ENCODE results near the gene PPP1R9A. TPM values are rescaled to one million over a fixed set of nuclear protein-coding genes. Genes with fewer than 3 reads are reported as not detected.
A peak's percentile ranks its signal among the peaks of the same experiment; 100 is the strongest.

Gene PPP1R9A
- polyA plus RNA-seq, 1 experiment, result 0.02 TPM

DNA sequence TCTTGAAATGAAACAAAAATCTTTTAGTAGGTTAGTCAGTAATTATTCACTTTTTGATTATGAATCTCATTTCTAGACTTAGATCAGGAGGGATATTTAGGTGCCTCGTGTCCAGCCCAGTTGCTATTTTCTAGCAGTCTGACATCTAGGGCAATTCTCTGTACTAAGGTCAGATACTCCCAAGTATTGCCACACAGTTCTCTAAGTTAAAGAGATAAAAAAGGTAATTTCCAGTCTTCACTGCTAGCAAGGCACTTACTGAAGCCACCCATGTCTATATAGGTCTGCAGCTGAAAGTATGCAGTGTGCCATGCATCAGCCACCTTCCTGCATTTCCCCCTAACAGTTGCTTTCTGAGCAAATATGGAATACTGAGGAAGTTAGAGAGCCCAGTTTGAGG is 333.5 kb downstream of the PPP1R9A start:
- POLR2A ChIA-PET, result no interaction called here
- DNase-seq (ENCODE audit: low read depth, low spot score), result no peak
- CTCF ChIA-PET, result no interaction called here
- TF ChIP-seq, protein P1, sequence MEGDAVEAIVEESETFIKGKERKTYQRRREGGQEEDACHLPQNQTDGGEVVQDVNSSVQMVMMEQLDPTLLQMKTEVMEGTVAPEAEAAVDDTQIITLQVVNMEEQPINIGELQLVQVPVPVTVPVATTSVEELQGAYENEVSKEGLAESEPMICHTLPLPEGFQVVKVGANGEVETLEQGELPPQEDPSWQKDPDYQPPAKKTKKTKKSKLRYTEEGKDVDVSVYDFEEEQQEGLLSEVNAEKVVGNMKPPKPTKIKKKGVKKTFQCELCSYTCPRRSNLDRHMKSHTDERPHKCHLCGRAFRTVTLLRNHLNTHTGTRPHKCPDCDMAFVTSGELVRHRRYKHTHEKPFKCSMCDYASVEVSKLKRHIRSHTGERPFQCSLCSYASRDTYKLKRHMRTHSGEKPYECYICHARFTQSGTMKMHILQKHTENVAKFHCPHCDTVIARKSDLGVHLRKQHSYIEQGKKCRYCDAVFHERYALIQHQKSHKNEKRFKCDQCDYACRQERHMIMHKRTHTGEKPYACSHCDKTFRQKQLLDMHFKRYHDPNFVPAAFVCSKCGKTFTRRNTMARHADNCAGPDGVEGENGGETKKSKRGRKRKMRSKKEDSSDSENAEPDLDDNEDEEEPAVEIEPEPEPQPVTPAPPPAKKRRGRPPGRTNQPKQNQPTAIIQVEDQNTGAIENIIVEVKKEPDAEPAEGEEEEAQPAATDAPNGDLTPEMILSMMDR (IDR thresholded peaks at IDR 0.05; ENCODE audit: low read depth, low read length), result no peak
- H3K27ac ChIP-seq (ENCODE audit: low read depth, low read length), result no peak overlapping the region
- H3K9me3 ChIP-seq (ENCODE audit: control insufficient read depth, insufficient read depth, low read length), result no peaks in the 10 kb centered on the region
- H3K4me3 ChIP-seq (ENCODE audit: low read depth, low read length), result no peak overlapping the region
- H3K27me3 ChIP-seq (ENCODE audit: control insufficient read depth, insufficient read depth, low read length), result no peaks in the 10 kb centered on the region

DNA sequence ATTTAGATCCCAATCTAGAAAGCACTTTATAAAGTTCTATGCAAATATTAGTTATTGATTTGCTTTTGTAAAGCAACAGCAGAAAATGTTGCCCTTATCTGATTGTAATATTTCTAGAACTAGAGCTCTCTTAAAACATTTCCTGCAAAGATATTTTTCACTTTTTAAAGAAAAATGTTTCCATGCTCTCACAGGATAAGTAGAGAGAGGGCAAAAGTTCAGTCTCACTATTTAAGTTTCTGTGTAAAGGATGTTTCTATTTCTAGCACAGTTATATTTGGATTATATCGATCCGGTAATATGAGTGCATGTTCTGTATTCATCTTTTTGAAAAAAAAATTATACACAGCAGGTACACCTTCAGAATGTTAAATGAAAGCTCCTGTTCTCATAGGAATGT is 334.9 kb downstream of the PPP1R9A start:
- Histone ChIP-seq H3K27me3 (ENCODE audit: control insufficient read depth, insufficient read depth, low read length) (no peaks in the 10 kb centered on the region), H3K4me3 (ENCODE audit: low read depth, low read length) (no peak overlapping the region), H3K9me3 (ENCODE audit: control insufficient read depth, insufficient read depth, low read length) (no peaks in the 10 kb centered on the region), H3K27ac (ENCODE audit: low read depth, low read length) (no peak overlapping the region)
- no peak for DNase-seq (ENCODE audit: low read depth, low spot score)
- POLR2A ChIA-PET, result no interaction called here
- CTCF ChIA-PET, result interaction anchor here (0.8 to 1.3 kb wide), 2 partner anchors 243 to 793 kb away, joined by 3 to 4 read pairs; no protein-coding TSS in a partner anchor
- TF ChIP-seq, protein P1 (IDR thresholded peaks at IDR 0.05; ENCODE audit: low read depth, low read length), result no peak

GRCh38 chr7:95244616-95245015 is 337.2 kb downstream of the PPP1R9A start:
- ChIA-PET CTCF (interaction anchor here (0.6 to 1.0 kb wide), 4 partner anchors 9 to 795 kb away, joined by 3 read pairs; no protein-coding TSS in a partner anchor), POLR2A (no interaction called here)
- DNase-seq (ENCODE audit: low read depth, low spot score), result no peak
- Histone ChIP-seq H3K4me3 (ENCODE audit: low read depth, low read length) (no peak overlapping the region), H3K27ac (ENCODE audit: low read depth, low read length) (no peak overlapping the region), H3K9me3 (ENCODE audit: control insufficient read depth, insufficient read depth, low read length) (no peaks in the 10 kb centered on the region), H3K27me3 (ENCODE audit: control insufficient read depth, insufficient read depth, low read length) (no peaks in the 10 kb centered on the region)
- TF ChIP-seq, protein P1 (IDR thresholded peaks at IDR 0.05; ENCODE audit: low read depth, low read length), result no peak

DNA sequence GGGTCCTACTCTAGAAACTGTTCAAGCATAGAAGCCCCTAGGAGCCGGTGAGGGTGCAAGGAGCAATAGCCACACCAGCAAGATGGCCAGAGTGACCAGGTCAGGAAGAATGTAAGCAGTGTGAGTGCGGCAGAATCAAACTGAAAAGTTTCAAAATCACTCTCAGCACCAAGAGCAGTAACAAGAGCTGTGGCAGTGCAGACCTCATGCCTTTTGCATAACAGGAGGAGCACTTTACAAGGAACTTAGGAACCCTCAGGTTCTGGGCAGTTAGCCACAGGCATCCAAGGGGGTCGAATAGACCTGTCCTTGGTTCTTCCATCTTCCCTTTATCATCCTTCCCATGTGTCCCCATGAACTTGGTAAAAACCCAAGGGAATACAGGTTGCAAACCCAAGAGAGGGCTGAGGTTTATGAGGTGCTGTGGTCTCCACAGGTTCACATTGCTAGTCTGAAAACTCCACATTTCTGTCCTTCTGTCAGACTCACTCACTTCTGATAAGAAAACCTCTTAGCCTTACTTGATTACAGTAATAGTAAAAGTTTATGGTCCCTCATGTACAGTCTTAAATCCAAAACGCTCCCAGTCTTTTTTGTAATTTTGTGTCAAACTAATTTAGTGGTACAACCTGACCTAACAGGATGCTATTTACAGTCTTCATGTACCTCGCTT is 338.6 kb downstream of the PPP1R9A start:
- Histone ChIP-seq H3K4me3 (ENCODE audit: low read depth, low read length) (no peak overlapping the region), H3K9me3 (ENCODE audit: control insufficient read depth, insufficient read depth, low read length) (no peaks in the 10 kb centered on the region), H3K27ac (ENCODE audit: low read depth, low read length) (no peak overlapping the region), H3K27me3 (ENCODE audit: control insufficient read depth, insufficient read depth, low read length) (no peaks in the 10 kb centered on the region)
- no peak for DNase-seq (ENCODE audit: low read depth, low spot score)
- ChIA-PET CTCF (interaction anchor here (0.6 to 2.4 kb wide), 7 partner anchors 9 to 810 kb away, joined by 3 to 79 read pairs (median 5); no protein-coding TSS in a partner anchor), POLR2A (no interaction called here)
- TF ChIP-seq, protein P1 (IDR thresholded peaks at IDR 0.05; ENCODE audit: low read depth, low read length), result no peak

- ChIA-PET CTCF (interaction anchor here (0.6 to 2.4 kb wide), 19 partner anchors 8 to 1893 kb away, joined by 3 to 79 read pairs (median 4); no protein-coding TSS in a partner anchor), POLR2A (no interaction called here)
- DNase-seq (ENCODE audit: low read depth, low spot score), result peak; percentile 18
- H3K27ac ChIP-seq (ENCODE audit: low read depth, low read length), result no peak overlapping the region
- no peaks in the 10 kb centered on the region for H3K27me3 ChIP-seq (ENCODE audit: control insufficient read depth, insufficient read depth, low read length)
- H3K4me3 ChIP-seq (ENCODE audit: low read depth, low read length), result no peak overlapping the region
- H3K9me3 ChIP-seq (ENCODE audit: control insufficient read depth, insufficient read depth, low read length), result no peaks in the 10 kb centered on the region
- TF ChIP-seq, protein P1 (IDR thresholded peaks at IDR 0.05; ENCODE audit: low read depth, low read length), result peak; percentile 57
Observed at GRCh38 chr7:95246831-95247370, 339.5 kb downstream of the PPP1R9A start.

Measured in AG04450 (cell line).